ENCODE data around the gene LPCAT1. TPM values are rescaled to one million over a fixed set of nuclear protein-coding genes. Genes with fewer than 3 reads are reported as not detected.

LPCAT1 gene
- total and polyA plus RNA-seq, 2 experiments from 2014 or later, result 78.0 to 255 TPM

GRCh38 chr5:1507961-1508658 lies 15.7 kb downstream of the LPCAT1 start:
- ATAC-seq, result no peak
- Histone ChIP-seq H3K27me3 (ENCODE audit: insufficient read depth) (no peaks in the 10 kb centered on the region), H3K4me2 (no peak overlapping the region), H3K79me2 (replicated peaks; ENCODE audit: insufficient read depth) (peaks cover 98% of the 10 kb centered on the region), H3K9me2 (ENCODE audit: insufficient read depth) (no peaks in the 10 kb centered on the region), H3K4me1 (ENCODE audit: insufficient read depth) (peaks cover 41% of the 10 kb centered on the region), H2AFZ (no peak overlapping the region), H3K27ac (ENCODE audit: low read depth) (no peak overlapping the region), H3F3A (replicated peaks; ENCODE audit: low read depth) (peaks cover 2% of the 10 kb centered on the region; the same call in 1 of the 2 replicates), H3K36me3 (ENCODE audit: insufficient read depth) (peaks cover 4% of the 10 kb centered on the region; the same call in 1 of the 2 replicates), H4K20me1 (replicated peaks; ENCODE audit: insufficient read depth) (peaks cover 39% of the 10 kb centered on the region), H3K4me3 (no peak overlapping the region)
- no peak overlapping the region; the same call in 2 of the 3 replicates for H3K4me3 Mint-ChIP-seq
- TF ChIP-seq, protein P1, sequence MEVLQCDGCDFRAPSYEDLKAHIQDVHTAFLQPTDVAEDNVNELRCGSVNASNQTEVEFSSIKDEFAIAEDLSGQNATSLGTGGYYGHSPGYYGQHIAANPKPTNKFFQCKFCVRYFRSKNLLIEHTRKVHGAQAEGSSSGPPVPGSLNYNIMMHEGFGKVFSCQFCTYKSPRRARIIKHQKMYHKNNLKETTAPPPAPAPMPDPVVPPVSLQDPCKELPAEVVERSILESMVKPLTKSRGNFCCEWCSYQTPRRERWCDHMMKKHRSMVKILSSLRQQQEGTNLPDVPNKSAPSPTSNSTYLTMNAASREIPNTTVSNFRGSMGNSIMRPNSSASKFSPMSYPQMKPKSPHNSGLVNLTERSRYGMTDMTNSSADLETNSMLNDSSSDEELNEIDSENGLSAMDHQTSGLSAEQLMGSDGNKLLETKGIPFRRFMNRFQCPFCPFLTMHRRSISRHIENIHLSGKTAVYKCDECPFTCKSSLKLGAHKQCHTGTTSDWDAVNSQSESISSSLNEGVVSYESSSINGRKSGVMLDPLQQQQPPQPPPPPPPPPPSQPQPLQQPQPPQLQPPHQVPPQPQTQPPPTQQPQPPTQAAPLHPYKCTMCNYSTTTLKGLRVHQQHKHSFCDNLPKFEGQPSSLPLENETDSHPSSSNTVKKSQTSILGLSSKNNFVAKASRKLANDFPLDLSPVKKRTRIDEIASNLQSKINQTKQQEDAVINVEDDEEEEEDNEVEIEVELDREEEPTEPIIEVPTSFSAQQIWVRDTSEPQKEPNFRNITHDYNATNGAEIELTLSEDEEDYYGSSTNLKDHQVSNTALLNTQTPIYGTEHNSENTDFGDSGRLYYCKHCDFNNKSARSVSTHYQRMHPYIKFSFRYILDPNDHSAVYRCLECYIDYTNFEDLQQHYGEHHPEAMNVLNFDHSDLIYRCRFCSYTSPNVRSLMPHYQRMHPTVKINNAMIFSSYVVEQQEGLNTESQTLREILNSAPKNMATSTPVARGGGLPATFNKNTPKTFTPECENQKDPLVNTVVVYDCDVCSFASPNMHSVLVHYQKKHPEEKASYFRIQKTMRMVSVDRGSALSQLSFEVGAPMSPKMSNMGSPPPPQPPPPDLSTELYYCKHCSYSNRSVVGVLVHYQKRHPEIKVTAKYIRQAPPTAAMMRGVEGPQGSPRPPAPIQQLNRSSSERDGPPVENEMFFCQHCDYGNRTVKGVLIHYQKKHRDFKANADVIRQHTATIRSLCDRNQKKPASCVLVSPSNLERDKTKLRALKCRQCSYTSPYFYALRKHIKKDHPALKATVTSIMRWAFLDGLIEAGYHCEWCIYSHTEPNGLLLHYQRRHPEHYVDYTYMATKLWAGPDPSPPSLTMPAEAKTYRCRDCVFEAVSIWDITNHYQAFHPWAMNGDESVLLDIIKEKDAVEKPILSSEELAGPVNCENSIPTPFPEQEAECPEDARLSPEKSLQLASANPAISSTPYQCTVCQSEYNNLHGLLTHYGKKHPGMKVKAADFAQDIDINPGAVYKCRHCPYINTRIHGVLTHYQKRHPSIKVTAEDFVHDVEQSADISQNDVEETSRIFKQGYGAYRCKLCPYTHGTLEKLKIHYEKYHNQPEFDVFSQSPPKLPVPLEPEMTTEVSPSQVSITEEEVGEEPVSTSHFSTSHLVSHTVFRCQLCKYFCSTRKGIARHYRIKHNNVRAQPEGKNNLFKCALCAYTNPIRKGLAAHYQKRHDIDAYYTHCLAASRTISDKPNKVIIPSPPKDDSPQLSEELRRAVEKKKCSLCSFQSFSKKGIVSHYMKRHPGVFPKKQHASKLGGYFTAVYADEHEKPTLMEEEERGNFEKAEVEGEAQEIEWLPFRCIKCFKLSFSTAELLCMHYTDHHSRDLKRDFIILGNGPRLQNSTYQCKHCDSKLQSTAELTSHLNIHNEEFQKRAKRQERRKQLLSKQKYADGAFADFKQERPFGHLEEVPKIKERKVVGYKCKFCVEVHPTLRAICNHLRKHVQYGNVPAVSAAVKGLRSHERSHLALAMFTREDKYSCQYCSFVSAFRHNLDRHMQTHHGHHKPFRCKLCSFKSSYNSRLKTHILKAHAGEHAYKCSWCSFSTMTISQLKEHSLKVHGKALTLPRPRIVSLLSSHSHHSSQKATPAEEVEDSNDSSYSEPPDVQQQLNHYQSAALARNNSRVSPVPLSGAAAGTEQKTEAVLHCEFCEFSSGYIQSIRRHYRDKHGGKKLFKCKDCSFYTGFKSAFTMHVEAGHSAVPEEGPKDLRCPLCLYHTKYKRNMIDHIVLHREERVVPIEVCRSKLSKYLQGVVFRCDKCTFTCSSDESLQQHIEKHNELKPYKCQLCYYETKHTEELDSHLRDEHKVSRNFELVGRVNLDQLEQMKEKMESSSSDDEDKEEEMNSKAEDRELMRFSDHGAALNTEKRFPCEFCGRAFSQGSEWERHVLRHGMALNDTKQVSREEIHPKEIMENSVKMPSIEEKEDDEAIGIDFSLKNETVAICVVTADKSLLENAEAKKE (CRISPR knock-in tag; IDR thresholded peaks at IDR 0.05), result no peak
- TF ChIP-seq CTCF (conservative IDR thresholded peaks at IDR 0.05; ENCODE audit: low read depth in 2 of 2) (no peak), JUNB (IDR thresholded peaks at IDR 0.05; ENCODE audit: unreplicated experiment) (no peak), REST (IDR thresholded peaks at IDR 0.05; ENCODE audit: unreplicated experiment) (no peak), EZH2 (IDR thresholded peaks at IDR 0.05; ENCODE audit: low read depth, unreplicated experiment) (no peak), STAT1 (IDR thresholded peaks at IDR 0.05; ENCODE audit: unreplicated experiment) (no peak), NANOG (IDR thresholded peaks at IDR 0.05; ENCODE audit: borderline replicate concordance) (no peak), POLR2AphosphoS5 (IDR thresholded peaks at IDR 0.05; ENCODE audit: low read depth) (no peak), EZH2phosphoT487 (IDR thresholded peaks at IDR 0.05; ENCODE audit: unreplicated experiment) (no peak), ZNF331 (CRISPR knock-in tag; IDR thresholded peaks at IDR 0.05; ENCODE audit: low read depth) (no peak), CREB1 (CRISPR knock-in tag; IDR thresholded peaks at IDR 0.05; ENCODE audit: low read depth) (no peak)
- TF ChIP-seq, protein P2, sequence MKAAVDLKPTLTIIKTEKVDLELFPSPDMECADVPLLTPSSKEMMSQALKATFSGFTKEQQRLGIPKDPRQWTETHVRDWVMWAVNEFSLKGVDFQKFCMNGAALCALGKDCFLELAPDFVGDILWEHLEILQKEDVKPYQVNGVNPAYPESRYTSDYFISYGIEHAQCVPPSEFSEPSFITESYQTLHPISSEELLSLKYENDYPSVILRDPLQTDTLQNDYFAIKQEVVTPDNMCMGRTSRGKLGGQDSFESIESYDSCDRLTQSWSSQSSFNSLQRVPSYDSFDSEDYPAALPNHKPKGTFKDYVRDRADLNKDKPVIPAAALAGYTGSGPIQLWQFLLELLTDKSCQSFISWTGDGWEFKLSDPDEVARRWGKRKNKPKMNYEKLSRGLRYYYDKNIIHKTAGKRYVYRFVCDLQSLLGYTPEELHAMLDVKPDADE (IDR thresholded peaks at IDR 0.05), result no peak
- H3K36me3 Mint-ChIP-seq (ENCODE audit: low read depth), result peaks cover 43% of the 10 kb centered on the region
- no peaks in the 10 kb centered on the region for H3K9me3 Mint-ChIP-seq
- H3K27ac Mint-ChIP-seq, result peak overlapping the region; percentile 73; the same call in 1 of the 2 replicates
- DNase-seq (ENCODE audit: low spot score), result no peak
- peaks cover 73% of the 10 kb centered on the region for H3K4me1 Mint-ChIP-seq
- H3K27me3 Mint-ChIP-seq (ENCODE audit: insufficient read depth, low read depth, poor library complexity), result peaks cover 22% of the 10 kb centered on the region

Measured in GM23338 (cell line).